Endodermal cell (in vitro differentiated cells): ENCODE data around the gene BATF3. TPM values are rescaled to one million over a fixed set of nuclear protein-coding genes. Genes with fewer than 3 reads are reported as not detected.
A peak's percentile ranks its signal among the peaks of the same experiment; 100 is the strongest.

Experiments used
- DNase-seq: peaks from one replicate; pipeline ENCODE4 v3.0.0-alpha.2; 2017
- H3K27ac ChIP-seq: 2 replicates; pipeline ENCODE4 v1.5.1; 2013; ENCODE audit warnings: mild to moderate bottlenecking, low read depth, low read length, moderate library complexity
- H3K27me3 ChIP-seq: 2 replicates; pipeline ENCODE4 v1.6.1; 2013; ENCODE audit warnings: mild to moderate bottlenecking, low read length, moderate library complexity; ENCODE audit not compliant: insufficient read depth, control insufficient read depth, poor library complexity, severe bottlenecking
- H3K36me3 ChIP-seq: 2 replicates; pipeline ENCODE4 v1.7.0; 2013; ENCODE audit warnings: mild to moderate bottlenecking, low read length, moderate library complexity; ENCODE audit not compliant: control insufficient read depth, insufficient read depth
- H3K4me1 ChIP-seq: one replicate; pipeline ENCODE4 v1.7.0; 2013; ENCODE audit warnings: low read length; ENCODE audit not compliant: control insufficient read depth, insufficient read depth
- H3K4me3 ChIP-seq: 2 replicates; pipeline ENCODE4 v1.5.1; 2013; ENCODE audit warnings: mild to moderate bottlenecking, low read length, moderate library complexity
- H3K9ac ChIP-seq: 2 replicates; pipeline ENCODE4 v1.6.1; 2013; ENCODE audit warnings: mild to moderate bottlenecking, low read length, moderate library complexity; ENCODE audit not compliant: poor library complexity, severe bottlenecking; ENCODE audit errors: extremely low read depth
- H3K9me3 ChIP-seq: 2 replicates; pipeline ENCODE4 v1.6.1; 2013; ENCODE audit warnings: mild to moderate bottlenecking, low read length, moderate library complexity; ENCODE audit not compliant: control insufficient read depth
- H3K27ac Mint-ChIP-seq: 2 replicates; pipeline ENCODE4 v1.8.0; 2020; ENCODE audit warnings: mixed read lengths
- H3K27me3 Mint-ChIP-seq: 2 replicates; pipeline ENCODE4 v1.8.0; 2021; ENCODE audit warnings: mild to moderate bottlenecking, mixed read lengths; ENCODE audit not compliant: insufficient read depth
- H3K36me3 Mint-ChIP-seq: 2 replicates; pipeline ENCODE4 v1.8.0; 2020; ENCODE audit warnings: low read depth, mixed read lengths
- H3K4me1 Mint-ChIP-seq: 2 replicates; pipeline ENCODE4 v1.8.0; 2020; ENCODE audit warnings: mixed read lengths
- H3K4me3 Mint-ChIP-seq: 2 replicates; pipeline ENCODE4 v1.8.0; 2020; ENCODE audit warnings: mild to moderate bottlenecking, moderate library complexity, mixed read lengths
- H3K9me3 Mint-ChIP-seq: 2 replicates; pipeline ENCODE4 v1.8.0; 2020; ENCODE audit warnings: mild to moderate bottlenecking, mixed read lengths
- WGBS, 2 experiments: methylation state at CpG; one replicate each; pipeline versions ENCODE4 v1.1.5 to v1.1.7; 2013; ENCODE audit warnings: missing lambda C conversion rate in 2 of 2, mixed read lengths in 1 of 2; ENCODE audit not compliant: insufficient coverage in 1 of 2, insufficient read length in 1 of 2; 5-methylcytosine and 5-hydroxymethylcytosine counted together
- total RNA-seq, 2 donors: library from RNA; stranded (reverse); fragmentation: NEBNext Ultra II Directional in 1 of 2; extraction: Animal tissue kit (Norgen Biotek cat#: 25700) in 1 of 2; gene quantifications; 2 replicates in 1 of 2; 3 replicates in 1 of 2; pipeline ENCODE4 v1.2.1, GENCODE V29; 2021
- TF ChIP-seq, protein P1 (sequence below): fragments of 200-600 bp; sonication (generic); conservative IDR thresholded peaks from 2 replicates; pipeline ENCODE4 v1.5.0; 2021; ENCODE audit warnings: antibody characterized with exemption, mild to moderate bottlenecking

BATF3 gene
- total RNA-seq, 2 donors from 2014 or later = 1.5 to 4.0 TPM

GRCh38 chr1:212701910-212702309 lies 2.3 kb upstream of the BATF3 start:
- H3K4me3 Mint-ChIP-seq = no peak overlapping the region
- 43 to 70% methylated on average over 1 of the region's 1 CpG for WGBS, 2 experiments
- Histone ChIP-seq H3K9me3 (no peaks in the 10 kb centered on the region), H3K4me1 (no peaks in the 10 kb centered on the region), H3K9ac (no peak overlapping the region), H3K36me3 (no peaks in the 10 kb centered on the region), H3K27me3 (peaks cover 59% of the 10 kb centered on the region), H3K4me3 (no peak overlapping the region), H3K27ac (no peak overlapping the region)
- TF ChIP-seq, protein P1, sequence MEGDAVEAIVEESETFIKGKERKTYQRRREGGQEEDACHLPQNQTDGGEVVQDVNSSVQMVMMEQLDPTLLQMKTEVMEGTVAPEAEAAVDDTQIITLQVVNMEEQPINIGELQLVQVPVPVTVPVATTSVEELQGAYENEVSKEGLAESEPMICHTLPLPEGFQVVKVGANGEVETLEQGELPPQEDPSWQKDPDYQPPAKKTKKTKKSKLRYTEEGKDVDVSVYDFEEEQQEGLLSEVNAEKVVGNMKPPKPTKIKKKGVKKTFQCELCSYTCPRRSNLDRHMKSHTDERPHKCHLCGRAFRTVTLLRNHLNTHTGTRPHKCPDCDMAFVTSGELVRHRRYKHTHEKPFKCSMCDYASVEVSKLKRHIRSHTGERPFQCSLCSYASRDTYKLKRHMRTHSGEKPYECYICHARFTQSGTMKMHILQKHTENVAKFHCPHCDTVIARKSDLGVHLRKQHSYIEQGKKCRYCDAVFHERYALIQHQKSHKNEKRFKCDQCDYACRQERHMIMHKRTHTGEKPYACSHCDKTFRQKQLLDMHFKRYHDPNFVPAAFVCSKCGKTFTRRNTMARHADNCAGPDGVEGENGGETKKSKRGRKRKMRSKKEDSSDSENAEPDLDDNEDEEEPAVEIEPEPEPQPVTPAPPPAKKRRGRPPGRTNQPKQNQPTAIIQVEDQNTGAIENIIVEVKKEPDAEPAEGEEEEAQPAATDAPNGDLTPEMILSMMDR = peak; percentile 61
- no peaks in the 10 kb centered on the region for H3K9me3 Mint-ChIP-seq
- H3K27ac Mint-ChIP-seq = no peak overlapping the region
- peak; percentile 40 for DNase-seq
- H3K4me1 Mint-ChIP-seq = peaks cover 7% of the 10 kb centered on the region
- peaks cover 65% of the 10 kb centered on the region for H3K27me3 Mint-ChIP-seq
- no peaks in the 10 kb centered on the region for H3K36me3 Mint-ChIP-seq

DNA sequence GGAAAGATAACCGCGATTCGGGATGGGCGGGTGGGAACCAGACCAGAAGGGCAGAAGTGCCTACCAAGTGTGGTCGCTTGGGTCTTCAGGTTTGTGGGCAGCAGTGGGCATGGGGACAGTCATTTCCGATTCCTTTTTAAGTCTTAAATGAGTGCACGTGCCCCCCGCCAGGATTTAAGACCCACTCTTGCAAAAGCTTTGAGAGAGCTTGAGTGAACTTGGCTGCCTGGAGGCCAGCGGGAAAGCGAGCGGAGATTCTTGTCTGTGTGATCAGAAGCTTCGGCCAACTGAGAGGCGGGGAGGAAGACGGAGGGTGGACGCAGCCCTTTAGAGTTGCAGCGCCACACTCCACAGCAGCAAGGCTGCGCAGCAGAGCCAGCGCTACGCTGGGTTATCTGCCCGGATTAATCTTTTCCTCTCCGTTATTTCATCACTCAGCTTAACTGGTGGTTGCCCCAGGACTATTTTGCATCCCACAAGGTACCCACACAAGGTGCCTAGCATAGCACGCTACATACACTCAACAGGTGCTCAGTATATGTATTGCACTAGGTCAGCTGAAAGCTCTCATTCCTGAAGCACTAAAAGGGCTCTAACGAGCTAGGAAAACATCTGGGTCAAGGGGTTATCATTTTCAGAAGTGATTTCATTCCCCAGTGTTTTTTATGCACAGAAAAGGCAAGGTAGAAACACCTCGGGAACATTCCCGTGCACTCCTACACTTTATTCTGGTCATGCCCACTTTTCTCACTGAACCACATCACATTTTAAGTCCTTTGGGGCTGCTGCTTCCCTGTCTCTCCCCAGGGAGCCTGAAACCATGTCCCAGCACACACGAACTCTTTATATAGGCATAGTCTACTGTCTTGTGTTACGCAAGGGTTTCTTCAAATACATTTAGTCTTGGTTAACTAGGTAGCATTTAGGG lies 1.5 kb upstream of the BATF3 start:
- H3K9me3 Mint-ChIP-seq = no peaks in the 10 kb centered on the region

GRCh38 chr1:212700223-212700891 lies 717 bp upstream of the BATF3 start:
- peak; percentile 68 for DNase-seq
- no peaks in the 10 kb centered on the region for H3K9me3 ChIP-seq
- TF ChIP-seq, protein P1 = no peak
- peaks cover 62% of the 10 kb centered on the region for H3K27me3 ChIP-seq
- Mint-ChIP-seq H3K36me3 (no peaks in the 10 kb centered on the region), H3K27me3 (peaks cover 76% of the 10 kb centered on the region), H3K27ac (no peak overlapping the region), H3K9me3 (no peaks in the 10 kb centered on the region), H3K4me3 (peak overlapping the region; percentile 62), H3K4me1 (peaks cover 16% of the 10 kb centered on the region)
- H3K9ac ChIP-seq = no peak overlapping the region
- H3K4me1 ChIP-seq = no peaks in the 10 kb centered on the region
- no peak overlapping the region for H3K27ac ChIP-seq
- H3K36me3 ChIP-seq = no peaks in the 10 kb centered on the region
- 2% methylated on average over 21 to 56 of the region's 56 CpGs for WGBS, 2 experiments
- peak overlapping the region; percentile 75 for H3K4me3 ChIP-seq

More for the DNA sequence above, 1.5 kb upstream of the BATF3 start:
- Histone ChIP-seq H3K36me3 (no peaks in the 10 kb centered on the region), H3K27me3 (peaks cover 62% of the 10 kb centered on the region), H3K9me3 (no peaks in the 10 kb centered on the region), H3K9ac (no peak overlapping the region), H3K4me3 (peak overlapping the region; percentile 75), H3K27ac (no peak overlapping the region), H3K4me1 (no peaks in the 10 kb centered on the region)
- peak overlapping the region; percentile 62 for H3K4me3 Mint-ChIP-seq
- TF ChIP-seq, protein P1 = peak; percentile 51
- no peak overlapping the region for H3K27ac Mint-ChIP-seq
- 16 to 17% methylated on average over 19 to 27 of the region's 27 CpGs for WGBS, 2 experiments
- H3K27me3 Mint-ChIP-seq = peaks cover 72% of the 10 kb centered on the region
- H3K36me3 Mint-ChIP-seq = no peaks in the 10 kb centered on the region
- peak; percentile 87 for DNase-seq
- H3K4me1 Mint-ChIP-seq = peaks cover 12% of the 10 kb centered on the region
